Uterus (tissue), 4 donors: ENCODE measurements around the gene SFXN5. TPM values are rescaled to one million over a fixed set of nuclear protein-coding genes. Genes with fewer than 3 reads are reported as not detected.

ENCODE experiments used
- DNase-seq, 2 donors: peaks; one replicate each; pipeline ENCODE4 v3.0.0-alpha.2; 2019 to 2020
- H3K27ac ChIP-seq, 2 donors: fragments of 200-600 bp; sonication (generic); 1 replicate in 1 of 2; 2 replicates in 1 of 2; pipeline ENCODE4 v1.5.1; 2016 to 2018
- H3K27me3 ChIP-seq, 2 donors: fragments of 200-600 bp; sonication (generic); one replicate each; pipeline ENCODE4 v1.5.1; 2018 to 2019; ENCODE audit warnings: control low read depth in 1 of 2
- H3K36me3 ChIP-seq, 2 donors: fragments of 200-600 bp; sonication (generic); one replicate each; pipeline ENCODE4 v1.5.1; 2019; ENCODE audit warnings: control low read depth in 1 of 2
- H3K4me1 ChIP-seq, 2 donors: fragments of 200-600 bp; sonication (generic); one replicate each; pipeline ENCODE4 v1.5.1; 2018 to 2019; ENCODE audit warnings: control low read depth in 1 of 2
- H3K4me3 ChIP-seq, 2 donors: fragments of 200-600 bp; sonication (generic); 1 replicate in 1 of 2; 2 replicates in 1 of 2; pipeline ENCODE4 v1.5.1; 2018 to 2019; ENCODE audit warnings: mild to moderate bottlenecking in 1 of 2
- H3K9me3 ChIP-seq, 2 donors: fragments of 200-600 bp; sonication (generic); one replicate each; pipeline ENCODE4 v1.5.1; 2019; ENCODE audit warnings: control low read depth in 1 of 2
- CTCF ChIP-seq, 4 experiments: fragments of 200-600 bp in 2 of 4; fragments of 450-650 bp in 2 of 4; sonication (generic) in 2 of 4; IDR thresholded peaks; one replicate each; pipeline ENCODE4 v1.5.1; 2016 to 2019; ENCODE audit warnings: antibody characterized with exemption in 4 of 4, mild to moderate bottlenecking in 2 of 4, moderate library complexity in 1 of 4
- POLR2A ChIP-seq, 2 donors: fragments of 450-650 bp; IDR thresholded peaks; one replicate each; pipeline ENCODE4 v1.6.1; 2016; ENCODE audit warnings: antibody characterized with exemption in 2 of 2, mild to moderate bottlenecking in 1 of 2, moderate library complexity in 1 of 2
- intact Hi-C: fragments of 100-400 bp; cut with DNase I; formaldehyde crosslinking; loops from one replicate; pipeline ENCODE4 v1.15.1; 2023; ENCODE audit warnings: low total_unique reads
- total RNA-seq, 4 donors: library from RNA; depleted of rRNA in 3 of 4; stranded (reverse); fragments of >200 nt in 3 of 4; gene quantifications; one replicate each; pipeline versions ENCODE4 v1.1.0 to v1.2.4, GENCODE V29; 2014 to 2023
- donor health status: DM: yes; HTN: yes; CAD: no.

The SFXN5 gene
- total RNA-seq, 4 donors from 2014 or later = 2.1 to 16.0 (median 10.6) TPM

- intact Hi-C loops = no loop called here
- Histone ChIP-seq H3K4me3 (no peak overlapping the region), H3K27ac (no peak overlapping the region), H3K4me1 (no peaks in the 10 kb centered on the region), H3K36me3 (no peaks in the 10 kb centered on the region), H3K9me3 (no peaks in the 10 kb centered on the region), H3K27me3 (no peaks in the 10 kb centered on the region)
- TF ChIP-seq CTCF (IDR thresholded peaks at IDR 0.05) (no peak), POLR2A (IDR thresholded peaks at IDR 0.05) (no peak)
- no peak for DNase-seq
Measured at GRCh38 chr2:72985891-72986683, 85.4 kb downstream of the SFXN5 start.

- intact Hi-C loops = no loop called here
- Histone ChIP-seq H3K4me3 (no peak overlapping the region), H3K27me3 (no peaks in the 10 kb centered on the region), H3K36me3 (no peaks in the 10 kb centered on the region), H3K27ac (no peak overlapping the region), H3K9me3 (no peaks in the 10 kb centered on the region), H3K4me1 (no peaks in the 10 kb centered on the region)
- no peak for TF ChIP-seq POLR2A (IDR thresholded peaks at IDR 0.05)
- TF ChIP-seq CTCF (IDR thresholded peaks at IDR 0.05) = no peak
- DNase-seq = no peak
Measured at GRCh38 chr2:72985136-72985535, 86.4 kb downstream of the SFXN5 start.

- no peaks in the 10 kb centered on the region for H3K36me3 ChIP-seq
- no peaks in the 10 kb centered on the region for H3K27me3 ChIP-seq
- no peaks in the 10 kb centered on the region for H3K9me3 ChIP-seq
- intact Hi-C loops = no loop called here
- H3K4me1 ChIP-seq = no peaks in the 10 kb centered on the region
- no peak overlapping the region for H3K27ac ChIP-seq
- TF ChIP-seq CTCF (IDR thresholded peaks at IDR 0.05) (no peak), POLR2A (IDR thresholded peaks at IDR 0.05) (no peak)
- DNase-seq = no peak
- H3K4me3 ChIP-seq = no peak overlapping the region
Measured at GRCh38 chr2:72984172-72984671, 87.3 kb downstream of the SFXN5 start.

GRCh38 chr2:72983500-72984161, 87.9 kb downstream of the SFXN5 start:
- no peak for DNase-seq
- no peaks in the 10 kb centered on the region for H3K4me1 ChIP-seq
- H3K4me3 ChIP-seq = no peak overlapping the region
- H3K36me3 ChIP-seq = no peaks in the 10 kb centered on the region
- no peaks in the 10 kb centered on the region for H3K9me3 ChIP-seq
- intact Hi-C loops = no loop called here
- no peak overlapping the region for H3K27ac ChIP-seq
- no peak for TF ChIP-seq POLR2A (IDR thresholded peaks at IDR 0.05)
- TF ChIP-seq CTCF (IDR thresholded peaks at IDR 0.05) = no peak
- H3K27me3 ChIP-seq = no peaks in the 10 kb centered on the region
